Astrocyte of the spinal cord (primary cell): Measurements from ENCODE around the gene SFXN5.
A peak's percentile ranks its signal among the peaks of the same experiment; 100 is the strongest.

ENCODE experiments used
- DNase-seq: peaks from one replicate; pipeline ENCODE4 v3.0.0; 2011; ENCODE audit warnings: low read depth, low spot score
- H3K4me3 ChIP-seq: 2 replicates; pipeline ENCODE4 v1.5.1; 2011; ENCODE audit warnings: low read depth, mild to moderate bottlenecking, low read length, moderate library complexity
- in situ Hi-C: cut with HindIII; loops from 2 replicates; pipeline ENCODE4 v1.10.0; 2017; ENCODE audit warnings: low sequenced_read_pairs
- TF ChIP-seq, protein P1 (sequence below): IDR thresholded peaks from 2 replicates; pipeline ENCODE4 v1.5.1; 2012; ENCODE audit warnings: low read depth, mild to moderate bottlenecking, low read length, inconsistent platforms

SFXN5 gene

DNA sequence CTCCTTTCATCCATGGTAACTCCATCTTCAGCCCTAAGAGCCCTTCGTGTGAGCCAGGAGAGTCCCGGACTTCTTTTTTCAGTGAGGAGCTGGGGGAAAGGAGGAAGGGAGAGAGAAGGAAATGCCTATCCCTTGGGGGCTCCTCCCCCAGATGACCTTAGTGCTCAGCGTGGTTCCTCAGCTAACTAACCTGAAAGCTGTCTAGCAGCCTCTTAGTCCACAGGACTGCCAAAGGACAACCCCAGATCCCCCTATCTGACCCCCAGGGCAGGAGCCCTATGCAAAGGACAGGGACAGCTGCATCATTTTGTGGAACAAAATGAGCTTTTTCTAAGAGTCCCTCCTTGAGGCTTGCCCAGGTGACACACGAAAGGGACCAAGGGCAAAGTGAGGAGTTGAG, 176.4 kb downstream of the SFXN5 start:
- DNase-seq, result no peak
- in situ Hi-C loops, result no loop called here
- H3K4me3 ChIP-seq, result no peak overlapping the region
- TF ChIP-seq, protein P1, sequence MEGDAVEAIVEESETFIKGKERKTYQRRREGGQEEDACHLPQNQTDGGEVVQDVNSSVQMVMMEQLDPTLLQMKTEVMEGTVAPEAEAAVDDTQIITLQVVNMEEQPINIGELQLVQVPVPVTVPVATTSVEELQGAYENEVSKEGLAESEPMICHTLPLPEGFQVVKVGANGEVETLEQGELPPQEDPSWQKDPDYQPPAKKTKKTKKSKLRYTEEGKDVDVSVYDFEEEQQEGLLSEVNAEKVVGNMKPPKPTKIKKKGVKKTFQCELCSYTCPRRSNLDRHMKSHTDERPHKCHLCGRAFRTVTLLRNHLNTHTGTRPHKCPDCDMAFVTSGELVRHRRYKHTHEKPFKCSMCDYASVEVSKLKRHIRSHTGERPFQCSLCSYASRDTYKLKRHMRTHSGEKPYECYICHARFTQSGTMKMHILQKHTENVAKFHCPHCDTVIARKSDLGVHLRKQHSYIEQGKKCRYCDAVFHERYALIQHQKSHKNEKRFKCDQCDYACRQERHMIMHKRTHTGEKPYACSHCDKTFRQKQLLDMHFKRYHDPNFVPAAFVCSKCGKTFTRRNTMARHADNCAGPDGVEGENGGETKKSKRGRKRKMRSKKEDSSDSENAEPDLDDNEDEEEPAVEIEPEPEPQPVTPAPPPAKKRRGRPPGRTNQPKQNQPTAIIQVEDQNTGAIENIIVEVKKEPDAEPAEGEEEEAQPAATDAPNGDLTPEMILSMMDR, result no peak

DNA sequence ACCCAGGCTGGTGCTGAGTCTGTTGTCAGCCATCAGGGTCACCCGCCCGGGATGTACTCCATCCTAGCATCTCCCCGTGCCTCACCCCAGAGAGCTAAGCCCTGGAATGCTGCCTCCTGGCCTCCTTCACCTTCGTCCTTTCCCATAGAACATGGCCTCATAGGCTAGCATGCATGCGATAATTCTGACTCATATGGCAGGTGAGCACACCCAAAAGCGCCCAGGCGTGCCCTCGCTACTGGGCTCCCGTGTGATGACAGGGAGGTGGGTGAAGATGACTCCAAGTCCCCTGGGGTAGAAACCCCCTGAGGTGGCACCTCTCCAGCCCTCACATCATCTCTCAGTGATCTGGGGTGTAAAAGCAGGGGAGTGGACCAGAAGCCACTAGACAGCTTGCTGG, 177.0 kb downstream of the SFXN5 start:
- DNase-seq, result no peak
- TF ChIP-seq, protein P1, result no peak

DNA sequence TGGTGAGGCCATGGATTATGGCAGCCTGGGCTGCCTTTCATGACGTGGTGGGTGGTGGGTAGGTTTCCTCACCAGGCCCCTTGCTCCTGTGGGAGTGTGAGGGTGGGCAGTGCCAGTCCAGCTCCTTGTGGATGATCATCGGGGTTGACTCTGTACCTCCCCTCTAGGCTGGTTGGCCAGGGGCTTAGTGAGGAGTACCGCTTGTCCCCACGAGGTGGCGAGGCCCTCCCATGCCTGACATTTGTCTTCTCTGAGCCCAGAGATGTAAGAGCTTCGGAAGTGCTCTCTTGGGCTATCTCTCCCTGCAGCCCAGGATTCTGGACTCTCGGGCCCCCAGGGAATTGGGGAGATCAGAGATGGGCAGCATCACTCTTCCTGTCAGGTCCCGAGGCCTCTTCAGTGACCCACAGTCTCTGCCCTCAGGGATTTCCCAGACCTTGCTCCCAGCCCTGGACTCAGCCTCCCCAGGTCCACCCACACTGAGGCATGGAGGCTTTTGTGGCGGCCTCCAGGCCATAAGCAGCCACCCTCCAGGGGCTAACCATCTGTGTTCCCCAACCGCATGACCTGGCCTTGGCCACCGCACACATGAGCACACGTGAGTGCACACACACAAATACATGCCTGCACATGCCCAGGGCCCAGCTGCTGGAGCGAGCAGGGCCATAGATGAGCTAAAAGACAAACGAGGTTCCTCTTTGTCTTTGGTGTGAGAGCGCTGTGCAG, 177.8 kb downstream of the SFXN5 start:
- in situ Hi-C loops, result no loop called here
- TF ChIP-seq, protein P1, result peak; percentile 85
- H3K4me3 ChIP-seq, result no peak overlapping the region
- peak; percentile 66 for DNase-seq

More for the DNA sequence above, 177.0 kb downstream of the SFXN5 start:
- no peak overlapping the region for H3K4me3 ChIP-seq
- in situ Hi-C loops, result no loop called here

DNA sequence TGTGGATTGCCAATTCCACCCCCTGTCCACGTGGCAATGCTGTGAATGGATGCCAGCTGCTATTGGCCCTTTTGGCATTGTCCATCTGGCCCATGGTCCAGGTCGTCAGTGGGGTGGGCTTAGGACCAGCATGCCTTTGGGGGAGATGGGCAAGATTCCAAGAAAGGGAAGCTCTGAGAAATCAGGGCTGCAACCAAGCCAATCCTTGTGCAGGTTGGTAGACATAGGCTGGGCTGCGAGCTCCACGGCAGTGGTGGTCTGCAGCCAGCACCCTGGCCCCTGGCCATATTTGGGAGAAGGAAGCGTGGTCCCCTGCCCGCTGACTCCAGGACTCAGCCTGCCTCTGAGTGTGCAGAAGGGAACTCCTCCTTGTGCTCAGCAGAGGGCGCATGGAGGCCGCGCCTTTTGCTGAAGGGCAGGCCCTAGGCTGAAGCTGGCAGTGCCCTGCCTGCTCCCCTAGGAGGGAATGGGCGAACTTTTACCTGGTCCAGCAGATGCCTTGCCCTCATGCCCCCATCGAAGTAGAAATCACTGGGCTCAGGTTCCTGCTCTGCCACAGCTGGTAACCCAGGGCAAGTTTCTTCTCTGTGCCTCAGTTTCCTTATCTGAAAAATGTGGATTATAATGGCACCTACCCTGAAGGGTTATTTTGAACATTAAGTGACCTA, 178.9 kb downstream of the SFXN5 start:
- DNase-seq, result peak; percentile 67
- TF ChIP-seq, protein P1, result peak; percentile 89
- in situ Hi-C loops, result no loop called here
- H3K4me3 ChIP-seq, result no peak overlapping the region
